Measurements from ENCODE around the gene TNPO3. TPM values are rescaled to one million over a fixed set of nuclear protein-coding genes. Genes with fewer than 3 reads are reported as not detected.

Gene TNPO3
- total RNA-seq, 2 donors from 2014 or later = 36.8 to 46.6 TPM

DNA sequence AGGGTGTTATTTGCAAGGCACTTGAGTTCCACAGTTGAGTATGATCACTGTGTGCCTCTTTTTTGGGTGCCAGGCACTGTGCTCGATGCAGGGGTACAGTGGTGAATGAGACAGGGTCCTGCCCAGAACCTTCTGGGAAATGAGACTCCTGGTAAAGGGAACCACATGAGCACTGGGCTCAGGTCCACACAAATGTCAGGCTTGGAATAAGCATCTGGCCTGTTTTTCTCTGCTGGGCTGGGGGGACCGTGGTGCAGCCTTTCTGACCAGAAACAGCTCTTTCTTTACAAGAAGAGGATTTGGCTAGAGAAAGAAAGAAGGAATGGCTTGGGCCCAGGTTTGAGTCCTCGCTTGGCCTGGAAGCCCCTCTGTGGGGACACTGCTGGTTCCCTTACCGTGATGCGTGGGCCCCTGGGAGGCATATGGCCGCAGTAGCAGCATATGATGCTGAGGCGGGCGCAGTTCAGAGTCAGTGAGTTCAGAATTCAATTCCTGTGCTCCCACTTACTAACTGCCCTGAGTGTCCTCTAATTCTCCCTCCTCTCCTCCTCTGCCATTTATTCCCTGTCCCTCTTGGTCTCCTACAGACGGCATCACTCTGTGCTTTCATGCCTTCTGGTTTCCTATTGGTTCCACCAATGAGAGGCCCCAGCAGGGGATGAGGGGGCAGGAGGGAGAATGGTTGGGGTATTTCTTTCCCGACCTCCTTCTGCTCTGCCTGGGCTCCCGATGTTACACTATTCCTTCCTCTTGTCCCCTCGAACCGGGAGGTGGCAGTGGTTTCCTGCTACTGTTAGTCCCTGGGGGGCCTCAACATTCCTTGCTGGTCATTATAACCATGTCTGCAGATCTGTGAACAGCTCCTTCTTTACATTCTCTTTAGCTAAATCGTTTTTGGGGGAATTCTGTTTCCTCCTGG lies 134.8 kb downstream of the TNPO3 start:
- Histone ChIP-seq H3K36me3 (no peaks in the 10 kb centered on the region), H3K9ac (ENCODE audit: low read depth in 2 of 2, low read length in 2 of 2) (no peak overlapping the region), H3K27ac (no peak overlapping the region), H3K9me3 (no peaks in the 10 kb centered on the region), H3K27me3 (peaks cover 9% of the 10 kb centered on the region), H3K4me1 (no peaks in the 10 kb centered on the region), H3K4me3 (no peak overlapping the region)
- no peak for DNase-seq
- TF ChIP-seq CTCF (IDR thresholded peaks at IDR 0.05) = no peak
- intact Hi-C loops (cut with DNase I) = no loop called here

DNA sequence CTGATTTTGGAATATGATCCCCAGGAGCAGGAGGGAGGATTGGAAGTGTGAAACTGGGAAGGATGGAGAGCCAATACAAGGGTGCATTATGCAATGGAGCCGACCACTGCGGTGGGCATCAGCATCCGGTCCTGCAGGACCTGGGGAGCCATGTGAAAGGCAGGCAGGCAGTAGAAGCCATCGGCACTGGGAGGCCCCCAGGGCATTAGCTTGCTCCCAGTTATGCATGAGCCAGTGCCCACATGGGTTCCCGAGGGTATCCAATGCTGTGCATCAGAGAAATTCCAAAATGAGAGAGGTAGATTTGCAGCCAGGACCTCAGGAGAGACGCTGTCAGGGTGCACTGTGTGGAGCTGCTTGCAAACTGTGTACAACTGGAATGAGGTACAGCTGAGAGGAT lies 135.7 kb downstream of the TNPO3 start:
- Histone ChIP-seq H3K27ac (no peak overlapping the region), H3K4me1 (no peaks in the 10 kb centered on the region), H3K4me3 (no peak overlapping the region), H3K27me3 (peaks cover 14% of the 10 kb centered on the region), H3K9me3 (no peaks in the 10 kb centered on the region), H3K36me3 (no peaks in the 10 kb centered on the region), H3K9ac (ENCODE audit: low read depth in 2 of 2, low read length in 2 of 2) (no peak overlapping the region)
- no peak for DNase-seq
- no peak for TF ChIP-seq CTCF (IDR thresholded peaks at IDR 0.05)
- intact Hi-C loops (cut with DNase I) = no loop called here

DNA sequence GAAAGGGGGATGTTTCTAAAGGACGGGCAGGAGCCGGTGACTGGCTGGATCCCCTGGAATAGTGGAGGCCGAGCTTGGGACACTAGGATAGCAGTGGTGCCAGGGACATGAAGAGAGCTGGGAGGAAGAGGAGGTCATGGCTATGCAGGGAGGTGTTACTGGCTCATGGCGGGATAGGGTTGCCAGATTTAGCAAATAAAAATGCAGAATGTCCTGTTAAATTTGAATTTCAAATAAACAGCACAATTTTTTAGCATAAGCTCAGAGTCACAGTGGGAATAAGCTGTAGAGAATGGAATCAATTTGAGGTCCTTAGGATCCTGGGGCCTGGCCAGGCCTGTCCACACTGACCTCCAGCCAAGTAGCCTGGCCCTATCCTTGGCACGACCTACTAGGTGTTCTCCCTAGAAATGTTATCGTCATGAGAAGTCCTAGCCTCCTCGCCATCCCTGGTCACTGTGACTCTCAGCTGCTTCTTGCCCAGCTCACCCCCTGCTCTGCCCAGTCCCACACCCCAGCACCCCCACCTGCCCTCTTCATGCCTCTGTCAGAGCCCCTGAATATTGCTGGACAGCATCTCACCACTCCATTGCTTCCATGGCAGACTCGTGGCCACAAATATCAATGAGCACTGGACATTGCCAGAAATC lies 136.8 kb downstream of the TNPO3 start:
- DNase-seq = no peak
- Histone ChIP-seq H3K4me3 (no peak overlapping the region), H3K9ac (ENCODE audit: low read depth in 2 of 2, low read length in 2 of 2) (no peak overlapping the region), H3K9me3 (no peaks in the 10 kb centered on the region), H3K4me1 (no peaks in the 10 kb centered on the region), H3K36me3 (no peaks in the 10 kb centered on the region), H3K27me3 (peaks cover 14% of the 10 kb centered on the region), H3K27ac (no peak overlapping the region)
- no peak for TF ChIP-seq CTCF (IDR thresholded peaks at IDR 0.05)
- intact Hi-C loops (cut with DNase I) = no loop called here

DNA sequence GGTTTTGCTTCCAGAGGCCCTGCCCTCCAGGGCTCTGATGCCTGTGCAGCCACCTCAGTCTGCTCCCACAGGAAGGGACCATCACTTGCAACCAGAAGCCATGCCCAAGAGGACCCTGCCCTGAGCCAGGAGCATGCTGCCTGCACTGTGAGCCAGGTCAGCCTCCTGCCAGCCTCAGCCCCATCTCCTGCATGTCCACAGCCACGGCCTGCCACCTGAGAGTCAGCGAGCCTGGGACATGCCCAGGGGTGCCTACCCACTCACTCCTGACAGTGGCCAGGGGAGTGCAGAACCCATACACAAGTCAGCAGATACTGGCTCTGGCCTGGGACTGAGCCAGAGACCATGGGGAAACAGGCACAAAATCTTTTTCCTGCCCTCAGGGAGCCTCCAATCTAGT lies 137.8 kb downstream of the TNPO3 start:
- no peak for DNase-seq
- Histone ChIP-seq H3K4me1 (no peaks in the 10 kb centered on the region), H3K9me3 (no peaks in the 10 kb centered on the region), H3K9ac (ENCODE audit: low read depth in 2 of 2, low read length in 2 of 2) (no peak overlapping the region), H3K4me3 (no peak overlapping the region), H3K27me3 (peaks cover 14% of the 10 kb centered on the region), H3K27ac (no peak overlapping the region), H3K36me3 (no peaks in the 10 kb centered on the region)
- no peak for TF ChIP-seq CTCF (IDR thresholded peaks at IDR 0.05)
- intact Hi-C loops (cut with DNase I) = no loop called here

DNA sequence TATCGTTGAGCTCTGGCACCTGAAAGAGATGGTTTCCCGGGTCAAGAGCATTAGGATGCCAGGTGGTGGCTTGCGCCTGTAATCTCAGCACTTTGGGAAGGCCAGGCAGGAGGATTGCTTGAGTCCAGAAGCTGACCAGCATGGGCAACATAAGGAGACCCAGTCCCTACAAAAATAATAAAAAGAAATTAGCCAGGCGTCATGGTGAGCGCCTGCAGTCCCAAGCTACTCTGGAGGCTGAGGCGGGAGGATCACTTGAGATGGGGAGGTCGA lies 138.3 kb downstream of the TNPO3 start:
- Histone ChIP-seq H3K27me3 (peaks cover 14% of the 10 kb centered on the region), H3K4me3 (no peak overlapping the region), H3K9ac (ENCODE audit: low read depth in 2 of 2, low read length in 2 of 2) (no peak overlapping the region), H3K9me3 (no peaks in the 10 kb centered on the region), H3K36me3 (no peaks in the 10 kb centered on the region), H3K27ac (no peak overlapping the region), H3K4me1 (no peaks in the 10 kb centered on the region)
- TF ChIP-seq CTCF (IDR thresholded peaks at IDR 0.05) = no peak
- DNase-seq = no peak
- intact Hi-C loops (cut with DNase I) = no loop called here
